Right lobe of liver (tissue), 4 donors: Measurements from ENCODE around the gene TCF23.
"Not testable (repeated sequence)": the region's sequence is repeated elsewhere in the genome, so short reads cannot be mapped to it uniquely, and the experiment has no call there.

Source experiments
- CTCF ChIP-seq, 4 donors: fragments of 200-600 bp in 3 of 4; fragments of 450-650 bp in 1 of 4; IDR thresholded peaks; one replicate each; pipeline versions ENCODE4 v1.5.1 to v1.8.0; 2016 to 2022; ENCODE audit warnings: antibody characterized with exemption in 4 of 4, mild to moderate bottlenecking in 2 of 4
- POLR2A ChIP-seq: fragments of 450-650 bp; IDR thresholded peaks from one replicate; pipeline ENCODE4 v1.6.1; 2017; ENCODE audit warnings: antibody characterized with exemption, mild to moderate bottlenecking
- donor health status: DM: no; HTN: no; CAD: no.
- donor health status: DM: no; HTN: no; CAD: no.
- donor health status: DM: no; HTN: yes; CAD: no.

GRCh38 chr2:27119330-27119670, 29.5 kb upstream of the TCF23 start:
- not testable (repeated sequence) for TF ChIP-seq CTCF (IDR thresholded peaks at IDR 0.05); POLR2A
